ENCODE results near the gene KANK4.
"Not testable (repeated sequence)": the region's sequence is repeated elsewhere in the genome, so short reads cannot be mapped to it uniquely, and the experiment has no call there.

Gene KANK4

DNA sequence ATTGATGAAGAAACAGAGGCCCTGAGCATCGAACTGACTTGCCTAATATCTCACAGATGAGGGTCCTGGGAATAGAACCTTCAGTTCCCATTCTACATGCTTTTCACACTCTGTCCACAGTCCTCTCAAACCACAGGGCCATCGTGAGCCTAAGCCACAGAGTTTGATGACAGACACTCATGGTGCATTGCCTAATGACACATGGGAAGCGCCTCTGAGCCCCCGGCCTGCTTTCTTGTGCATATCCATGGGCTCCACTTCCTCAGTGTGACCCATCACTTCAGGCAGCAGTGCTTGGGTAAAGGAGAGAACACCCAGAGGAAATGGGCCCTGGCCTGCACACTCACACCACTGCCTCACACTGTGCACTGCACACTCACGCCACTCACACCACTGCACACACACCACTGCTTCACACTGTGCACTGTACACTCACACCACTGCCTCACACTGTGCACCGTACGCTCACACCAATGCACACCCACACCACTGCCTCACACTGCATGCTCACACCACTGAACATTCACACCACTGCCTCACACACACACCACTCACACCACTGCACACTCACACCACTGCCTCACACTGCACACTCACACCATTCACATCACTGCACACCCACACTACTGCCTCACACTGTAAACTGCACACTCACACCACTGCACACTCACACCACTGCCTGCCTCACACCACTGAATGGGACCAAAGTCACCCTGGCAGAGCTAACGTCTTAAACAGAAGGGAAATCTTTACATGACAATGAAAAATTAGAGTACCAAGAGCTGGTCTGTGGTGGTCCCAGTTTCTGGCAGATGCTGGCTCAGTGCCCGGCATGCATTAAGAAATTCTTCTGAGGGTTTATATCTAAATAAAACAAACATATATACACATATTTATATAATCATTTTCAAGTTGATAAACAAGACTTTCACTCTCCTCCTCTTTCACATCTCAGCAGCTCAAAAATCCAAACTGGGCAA lies 53.0 kb downstream of the KANK4 start:
- H3K36me3 Mint-ChIP-seq, result no peaks in the 10 kb centered on the region
- no peak for ATAC-seq (ENCODE audit: low read depth)
- peaks cover 2% of the 10 kb centered on the region for H3K9me3 Mint-ChIP-seq
- H3K4me1 Mint-ChIP-seq, result no peaks in the 10 kb centered on the region
- no peak for DNase-seq (ENCODE audit: low spot score in 2 of 2)
- H3K27me3 Mint-ChIP-seq, result peaks cover 11% of the 10 kb centered on the region
- no peak overlapping the region for H3K4me3 Mint-ChIP-seq
- no peak overlapping the region for H3K27ac Mint-ChIP-seq

DNA sequence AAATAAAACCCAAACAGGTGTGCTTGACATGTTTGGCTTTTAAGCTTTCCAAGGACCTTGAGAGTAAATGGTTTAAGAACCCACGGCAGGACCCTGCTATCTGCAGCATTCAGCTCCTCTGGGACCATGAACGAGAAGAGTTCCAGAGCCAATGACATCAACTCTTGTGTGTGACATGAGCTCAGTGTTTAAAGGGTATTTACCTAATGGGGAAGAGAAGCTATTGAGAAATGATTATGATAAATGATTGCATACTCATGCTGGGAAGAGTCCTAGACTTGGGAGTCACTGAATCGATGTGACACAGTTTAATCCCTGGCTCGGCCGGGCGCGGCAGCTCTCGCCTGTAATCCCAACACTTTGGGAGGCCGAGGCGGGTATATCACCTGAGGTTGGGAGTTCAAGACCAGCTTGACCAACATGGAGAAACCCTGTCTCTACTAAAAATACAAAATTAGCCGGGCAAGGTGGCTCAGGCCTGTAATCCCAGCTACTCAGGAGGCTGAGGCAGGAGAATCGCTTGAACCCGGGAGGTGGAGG lies 55.4 kb downstream of the KANK4 start:
- Mint-ChIP-seq H3K4me3 (no peak overlapping the region), H3K4me1 (no peaks in the 10 kb centered on the region), H3K27ac (no peak overlapping the region), H3K27me3 (peaks cover 16% of the 10 kb centered on the region), H3K36me3 (peaks cover 2% of the 10 kb centered on the region), H3K9me3 (peaks cover 2% of the 10 kb centered on the region)
- ATAC-seq (ENCODE audit: low read depth) (no peak), DNase-seq (ENCODE audit: low spot score in 2 of 2) (no peak)

- Mint-ChIP-seq H3K4me3 (no peak overlapping the region), H3K36me3 (peaks cover 2% of the 10 kb centered on the region), H3K9me3 (peaks cover 2% of the 10 kb centered on the region), H3K27me3 (peaks cover 17% of the 10 kb centered on the region), H3K27ac (no peak overlapping the region), H3K4me1 (no peaks in the 10 kb centered on the region)
- DNase-seq (ENCODE audit: low spot score in 2 of 2), result no peak
- no peak for ATAC-seq (ENCODE audit: low read depth)
Observed at GRCh38 chr1:62263006-62263813, 56.0 kb downstream of the KANK4 start.

- Mint-ChIP-seq H3K36me3 (peaks cover 2% of the 10 kb centered on the region), H3K27ac (no peak overlapping the region), H3K9me3 (peaks cover 2% of the 10 kb centered on the region), H3K27me3 (peaks cover 14% of the 10 kb centered on the region), H3K4me1 (no peaks in the 10 kb centered on the region), H3K4me3 (no peak overlapping the region)
- DNase-seq (ENCODE audit: low spot score in 2 of 2) (no peak), ATAC-seq (ENCODE audit: low read depth) (no peak)
Observed at GRCh38 chr1:62260688-62261087, 58.5 kb downstream of the KANK4 start.

DNA sequence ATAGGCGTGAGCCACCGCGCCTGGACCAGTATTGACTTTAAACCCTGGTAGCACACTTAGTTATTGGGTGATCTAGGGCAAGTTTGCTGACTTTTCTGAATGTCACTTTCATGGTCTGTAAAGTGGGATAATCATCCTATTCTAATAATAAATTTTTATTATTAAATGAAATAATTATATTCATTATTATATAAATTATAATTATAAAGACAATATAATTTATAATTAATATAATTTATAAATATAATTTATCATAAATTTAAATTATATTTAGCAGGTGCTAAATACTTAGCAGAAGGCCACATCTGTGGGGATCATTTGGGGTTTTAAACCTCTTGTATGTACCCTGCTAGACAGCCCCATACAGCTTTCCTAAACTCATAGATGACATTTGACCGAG lies 59.7 kb downstream of the KANK4 start:
- DNase-seq (ENCODE audit: low spot score in 2 of 2) (no peak), ATAC-seq (ENCODE audit: low read depth) (no peak)
- H3K4me1 Mint-ChIP-seq, result no peaks in the 10 kb centered on the region
- H3K27me3 Mint-ChIP-seq, result peaks cover 15% of the 10 kb centered on the region
- H3K27ac Mint-ChIP-seq, result no peak overlapping the region
- H3K36me3 Mint-ChIP-seq, result peaks cover 2% of the 10 kb centered on the region
- H3K9me3 Mint-ChIP-seq, result peaks cover 2% of the 10 kb centered on the region
- H3K4me3 Mint-ChIP-seq, result no peak overlapping the region

DNA sequence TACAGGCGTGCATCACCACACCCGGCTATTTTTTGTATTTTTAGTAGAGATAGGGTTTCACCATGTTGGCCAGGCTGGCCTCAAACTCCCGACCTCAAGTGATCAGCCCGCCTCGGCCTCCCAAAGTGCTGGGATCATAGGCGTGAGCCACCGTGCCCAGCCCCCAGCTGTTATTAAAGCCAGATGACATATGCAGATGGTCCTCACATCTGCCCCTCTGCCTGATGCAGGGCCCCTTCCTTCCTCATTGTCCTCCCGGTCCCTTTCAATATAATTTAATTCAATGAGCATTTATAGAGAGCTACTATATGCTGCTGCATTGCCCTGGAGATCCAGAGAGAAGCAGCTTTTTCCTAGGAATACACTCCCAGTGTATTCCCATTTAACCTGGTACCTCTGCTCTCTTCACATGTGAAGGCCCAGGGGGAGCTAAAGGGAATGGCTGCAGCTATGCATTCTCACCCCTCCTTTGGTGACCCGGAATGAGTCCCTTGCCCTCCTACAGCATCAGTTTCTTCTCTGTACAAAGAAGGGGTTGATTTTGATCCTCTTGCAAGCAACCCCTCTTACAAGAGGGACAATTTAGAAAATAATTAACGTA lies 69.0 kb downstream of the KANK4 start:
- H3K27me3 Mint-ChIP-seq, result peaks cover under 1% of the 10 kb centered on the region
- H3K36me3 Mint-ChIP-seq, result no peaks in the 10 kb centered on the region

GRCh38 chr1:62247391-62248168 lies 71.7 kb downstream of the KANK4 start:
- no peaks in the 10 kb centered on the region for H3K36me3 Mint-ChIP-seq
- DNase-seq (ENCODE audit: low spot score in 2 of 2), result no peak
- no peaks in the 10 kb centered on the region for H3K9me3 Mint-ChIP-seq
- no peaks in the 10 kb centered on the region for H3K4me1 Mint-ChIP-seq
- no peak overlapping the region for H3K4me3 Mint-ChIP-seq
- no peak for ATAC-seq (ENCODE audit: low read depth)
- H3K27ac Mint-ChIP-seq, result no peak overlapping the region
- peaks cover 6% of the 10 kb centered on the region for H3K27me3 Mint-ChIP-seq

More for the DNA sequence above, 69.0 kb downstream of the KANK4 start:
- ATAC-seq (ENCODE audit: low read depth), result no peak
- Mint-ChIP-seq H3K4me1 (no peaks in the 10 kb centered on the region), H3K27ac (no peak overlapping the region), H3K9me3 (no peaks in the 10 kb centered on the region), H3K4me3 (no peak overlapping the region)
- DNase-seq (ENCODE audit: low spot score in 2 of 2), result no peak

DNA sequence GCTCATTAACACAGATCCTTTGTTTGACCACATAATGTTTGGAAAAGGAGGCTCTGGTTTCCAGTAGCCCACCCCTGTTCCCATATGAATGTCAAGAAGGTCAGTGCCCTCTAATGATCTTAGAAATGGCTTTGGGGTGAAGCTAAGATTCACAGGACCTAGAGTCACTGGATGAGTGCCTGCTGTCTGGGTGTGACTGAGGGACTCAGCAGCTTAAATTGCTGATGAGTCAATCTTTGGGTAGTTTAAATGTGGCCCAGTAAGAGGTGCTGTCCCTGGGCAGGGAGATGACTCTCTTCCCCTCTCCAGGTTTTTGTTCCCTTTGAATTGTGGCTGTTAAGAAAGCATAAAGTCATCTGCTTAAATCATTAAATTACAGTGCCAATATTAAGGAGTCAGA lies 74.0 kb downstream of the KANK4 start:
- ATAC-seq (ENCODE audit: low read depth) (no peak), DNase-seq (ENCODE audit: low spot score in 2 of 2) (no peak)
- H3K9me3 Mint-ChIP-seq, result no peaks in the 10 kb centered on the region
- H3K27me3 Mint-ChIP-seq, result peaks cover 8% of the 10 kb centered on the region
- no peaks in the 10 kb centered on the region for H3K4me1 Mint-ChIP-seq
- H3K27ac Mint-ChIP-seq, result no peak overlapping the region
- H3K36me3 Mint-ChIP-seq, result no peaks in the 10 kb centered on the region
- no peak overlapping the region for H3K4me3 Mint-ChIP-seq

GRCh38 chr1:62244380-62244779 lies 74.9 kb downstream of the KANK4 start:
- not testable (repeated sequence) for DNase-seq (ENCODE audit: low spot score in 2 of 2); H3K27me3 Mint-ChIP-seq; H3K36me3 Mint-ChIP-seq; H3K4me1 Mint-ChIP-seq; ATAC-seq (ENCODE audit: low read depth); H3K27ac Mint-ChIP-seq; H3K4me3 Mint-ChIP-seq; H3K9me3 Mint-ChIP-seq

DNA sequence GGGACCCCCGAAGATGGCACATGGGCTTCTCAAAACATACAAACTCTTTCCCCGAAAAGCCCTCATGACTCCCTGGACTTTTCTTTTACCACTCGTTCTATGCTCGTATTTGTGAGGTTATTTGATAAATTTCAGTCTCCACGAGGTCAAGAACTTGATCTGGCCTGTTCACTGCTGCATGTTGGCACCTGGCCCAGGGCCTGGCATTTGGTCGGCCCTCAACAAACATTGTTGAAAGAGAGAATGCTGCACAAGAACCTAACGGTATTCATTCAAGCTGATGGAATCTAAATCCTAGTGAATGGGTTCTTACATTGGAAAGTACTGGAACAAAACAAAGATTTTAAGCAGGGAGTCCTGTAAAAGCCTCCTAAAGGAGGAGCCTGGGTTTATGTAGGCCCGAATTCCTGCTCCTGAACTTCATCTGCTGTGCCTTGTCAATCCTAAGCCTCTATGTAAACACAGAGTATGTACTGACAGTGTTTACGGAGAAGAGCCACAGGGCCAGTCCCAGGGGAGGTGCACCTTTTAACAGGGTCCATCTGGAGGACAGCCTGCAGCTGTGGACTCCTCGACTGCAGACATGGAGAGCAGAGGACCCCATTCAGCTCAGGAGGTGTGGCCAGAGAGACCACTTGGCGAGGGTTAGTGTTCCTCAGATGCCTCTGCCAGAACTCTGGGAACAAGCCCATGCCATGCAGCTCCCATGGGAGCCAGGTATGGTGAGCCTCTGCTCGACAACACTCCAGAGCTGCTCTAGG lies 77.7 kb downstream of the KANK4 start:
- no peak overlapping the region for H3K27ac Mint-ChIP-seq
- H3K9me3 Mint-ChIP-seq, result no peaks in the 10 kb centered on the region
- no peak overlapping the region for H3K4me3 Mint-ChIP-seq
- H3K36me3 Mint-ChIP-seq, result no peaks in the 10 kb centered on the region
- DNase-seq (ENCODE audit: low spot score in 2 of 2) (no peak), ATAC-seq (ENCODE audit: low read depth) (no peak)
- peaks cover 8% of the 10 kb centered on the region for H3K27me3 Mint-ChIP-seq
- no peaks in the 10 kb centered on the region for H3K4me1 Mint-ChIP-seq

- ATAC-seq (ENCODE audit: low read depth) (no peak), DNase-seq (ENCODE audit: low spot score in 2 of 2) (no peak)
- Mint-ChIP-seq H3K27me3 (peaks cover 8% of the 10 kb centered on the region), H3K36me3 (no peaks in the 10 kb centered on the region), H3K4me3 (no peak overlapping the region), H3K27ac (no peak overlapping the region), H3K9me3 (no peaks in the 10 kb centered on the region), H3K4me1 (no peaks in the 10 kb centered on the region)
Observed at GRCh38 chr1:62240651-62241370, 78.4 kb downstream of the KANK4 start.

DNA sequence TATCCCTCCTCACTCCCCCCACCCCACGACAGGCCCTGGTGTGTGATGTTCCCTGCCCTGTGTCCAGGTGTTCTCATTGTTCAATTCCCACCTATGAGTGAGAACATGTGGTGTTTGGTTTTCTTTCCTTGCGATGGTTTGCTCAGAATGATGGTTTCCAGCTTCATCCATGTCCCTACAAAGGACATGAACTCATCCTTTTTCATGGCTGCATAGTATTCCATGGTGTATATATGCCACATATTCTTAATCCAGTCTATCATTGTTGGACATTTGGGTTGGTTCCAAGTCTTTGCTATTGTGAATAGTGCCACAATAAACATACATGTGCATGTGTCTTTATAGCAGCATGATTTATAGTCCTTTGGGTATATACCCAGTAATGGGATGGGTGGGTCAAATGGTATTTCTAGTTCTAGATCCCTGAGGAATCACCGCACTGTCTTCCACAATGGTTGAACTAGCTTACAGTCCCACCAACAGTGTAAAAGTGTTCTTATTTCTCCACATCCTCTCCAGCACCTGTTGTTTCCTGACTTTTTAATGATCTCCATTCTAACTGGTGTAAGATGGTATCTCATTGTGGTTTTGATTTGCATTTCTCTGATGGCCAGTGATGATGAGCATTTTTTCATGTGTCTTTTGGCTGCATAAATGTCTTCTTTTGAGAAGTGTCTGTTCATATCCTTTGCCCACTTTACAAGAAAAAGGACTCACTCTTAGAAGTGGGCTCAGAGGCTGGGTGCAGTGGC lies 79.4 kb downstream of the KANK4 start:
- not testable (repeated sequence) for DNase-seq (ENCODE audit: low spot score in 2 of 2); H3K4me3 Mint-ChIP-seq; H3K27ac Mint-ChIP-seq; H3K9me3 Mint-ChIP-seq; ATAC-seq (ENCODE audit: low read depth); H3K4me1 Mint-ChIP-seq; H3K36me3 Mint-ChIP-seq
- H3K27me3 Mint-ChIP-seq, result peaks cover 11% of the 10 kb centered on the region

Data from memory B cell (primary cell).